ENCODE results near the gene NR4A2.

Gene NR4A2

DNA sequence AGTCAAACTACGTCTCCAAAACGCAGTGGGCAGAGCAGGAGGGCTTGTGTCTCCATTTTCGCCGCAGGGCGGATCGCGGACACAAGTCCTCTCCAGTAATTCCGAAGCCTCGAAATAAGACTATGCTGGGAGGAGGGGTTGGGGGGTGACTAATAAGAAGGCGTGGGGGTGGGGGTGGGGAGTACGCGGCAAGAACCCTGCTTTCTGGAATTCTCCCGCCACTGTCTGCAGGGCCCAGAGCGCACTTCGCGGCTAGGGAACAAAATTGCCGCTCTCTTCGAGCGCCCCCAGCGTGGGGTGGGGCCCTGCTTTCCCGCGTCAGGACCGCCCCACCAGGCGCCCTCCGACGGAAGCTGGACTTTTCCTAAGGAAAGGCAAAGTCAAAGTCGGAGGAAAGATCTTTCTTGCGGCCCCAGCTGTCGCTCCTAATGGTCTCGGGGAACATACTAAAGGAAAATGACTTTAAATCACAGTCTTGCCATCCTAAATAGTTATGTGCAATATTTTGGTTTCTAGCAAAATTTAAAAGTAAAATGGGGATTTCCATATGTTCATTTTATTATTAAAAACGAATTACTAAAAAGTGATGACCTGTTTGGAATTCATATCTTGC is 11.9 kb downstream of the NR4A2 start:
- TF ChIP-seq NFIC (IDR thresholded peaks at IDR 0.05) (no peak), EGR1 (IDR thresholded peaks at IDR 0.05) (no peak), ZBTB7A (IDR thresholded peaks at IDR 0.05; ENCODE audit: low read depth) (no peak), CEBPB (IDR thresholded peaks at IDR 0.05) (no peak), TEAD4 (IDR thresholded peaks at IDR 0.05) (no peak), CREB1 (IDR thresholded peaks at IDR 0.05; ENCODE audit: low read depth) (no peak)
- TF ChIP-seq, protein P1, sequence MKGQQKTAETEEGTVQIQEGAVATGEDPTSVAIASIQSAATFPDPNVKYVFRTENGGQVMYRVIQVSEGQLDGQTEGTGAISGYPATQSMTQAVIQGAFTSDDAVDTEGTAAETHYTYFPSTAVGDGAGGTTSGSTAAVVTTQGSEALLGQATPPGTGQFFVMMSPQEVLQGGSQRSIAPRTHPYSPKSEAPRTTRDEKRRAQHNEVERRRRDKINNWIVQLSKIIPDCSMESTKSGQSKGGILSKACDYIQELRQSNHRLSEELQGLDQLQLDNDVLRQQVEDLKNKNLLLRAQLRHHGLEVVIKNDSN (IDR thresholded peaks at IDR 0.05), result no peak

DNA sequence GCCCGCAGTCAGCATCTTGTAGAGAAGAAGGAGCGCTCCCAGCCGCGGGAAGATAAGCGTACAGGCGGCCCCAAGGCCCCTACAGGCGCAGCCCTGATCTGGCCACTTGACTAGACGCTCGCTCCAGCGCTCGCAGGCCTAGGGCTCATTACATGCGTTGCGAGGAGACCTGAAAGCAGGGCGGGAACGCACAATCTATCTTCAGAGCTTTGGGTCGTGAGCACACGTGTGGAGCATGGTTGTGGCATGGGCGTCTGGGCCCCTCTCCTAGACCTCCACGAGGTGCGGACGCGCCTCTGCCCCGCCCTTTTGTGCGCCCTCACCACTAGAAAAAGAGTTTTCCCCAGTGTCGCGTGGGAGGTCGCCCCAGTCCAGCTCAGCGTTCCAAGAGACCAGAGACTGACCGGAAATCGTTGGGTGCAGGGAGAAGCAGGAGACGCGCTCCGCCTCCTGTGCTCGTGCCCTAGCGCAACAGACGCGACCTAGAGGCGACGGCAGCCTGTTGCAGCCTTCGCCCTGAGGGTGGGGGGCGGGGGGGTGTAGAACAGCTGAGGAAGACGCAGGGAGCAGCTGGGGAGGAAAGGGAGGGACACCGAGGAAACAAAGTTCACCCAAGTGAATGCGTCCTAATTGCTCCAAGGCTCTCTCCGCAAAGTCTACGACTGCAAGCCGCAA is 12.6 kb downstream of the NR4A2 start:
- TF ChIP-seq CREB1 (IDR thresholded peaks at IDR 0.05; ENCODE audit: low read depth) (no peak), TEAD4 (IDR thresholded peaks at IDR 0.05) (no peak), ZBTB7A (IDR thresholded peaks at IDR 0.05; ENCODE audit: low read depth) (no peak)

DNA sequence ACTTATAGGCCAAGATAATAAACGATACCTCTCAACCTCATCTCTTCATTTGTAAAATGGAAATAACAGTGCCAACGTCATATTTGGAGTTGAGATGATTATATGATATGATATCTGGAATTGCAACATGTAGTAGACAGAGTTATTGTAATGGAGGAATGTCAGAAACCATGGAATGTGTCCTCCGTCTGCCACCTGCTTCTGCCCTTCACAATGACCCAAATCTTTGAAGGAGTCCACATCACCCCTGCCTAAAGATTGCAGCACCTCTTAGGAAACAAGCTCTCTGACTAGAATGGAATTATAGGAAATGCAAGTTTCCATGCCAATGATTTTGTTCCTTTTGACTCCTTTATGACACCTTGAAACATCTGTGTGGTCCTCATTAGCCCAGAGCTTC is 14.9 kb downstream of the NR4A2 start:
- TF ChIP-seq CREB1 (IDR thresholded peaks at IDR 0.05; ENCODE audit: low read depth) (no peak), RAD21 (IDR thresholded peaks at IDR 0.05; ENCODE audit: low read depth) (no peak), TEAD4 (IDR thresholded peaks at IDR 0.05) (no peak), EGR1 (IDR thresholded peaks at IDR 0.05) (no peak), TCF12 (IDR thresholded peaks at IDR 0.05; ENCODE audit: low read depth) (no peak), REST (IDR thresholded peaks at IDR 0.05; ENCODE audit: low read depth) (no peak), EP300 (IDR thresholded peaks at IDR 0.05; ENCODE audit: borderline replicate concordance) (no peak), TAF1 (IDR thresholded peaks at IDR 0.05; ENCODE audit: low read depth) (no peak)
- TF ChIP-seq, protein P1 (IDR thresholded peaks at IDR 0.05), result no peak

DNA sequence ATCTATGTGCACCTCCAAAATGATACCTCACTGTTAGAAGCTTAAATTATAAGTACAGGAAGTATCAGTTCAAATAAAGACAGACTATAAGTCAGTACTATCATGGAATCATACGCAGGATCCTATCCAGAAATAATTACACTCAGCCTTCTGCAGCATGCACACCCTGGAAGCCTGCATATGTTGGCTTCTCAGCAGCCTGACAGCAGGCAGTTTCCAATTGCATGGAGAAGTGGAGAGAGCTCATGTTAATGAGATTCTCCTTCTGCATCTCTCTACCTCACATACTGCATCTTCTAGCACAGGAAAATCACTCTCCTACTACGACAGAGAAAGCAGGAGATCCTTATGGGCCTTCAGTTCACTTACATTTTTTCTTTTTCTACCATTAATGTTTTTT is 20.5 kb downstream of the NR4A2 start:
- TF ChIP-seq RAD21 (IDR thresholded peaks at IDR 0.05; ENCODE audit: low read depth) (no peak), NFIC (IDR thresholded peaks at IDR 0.05) (no peak), CEBPB (IDR thresholded peaks at IDR 0.05) (no peak), TEAD4 (IDR thresholded peaks at IDR 0.05) (no peak), TCF12 (IDR thresholded peaks at IDR 0.05; ENCODE audit: low read depth) (no peak), EP300 (IDR thresholded peaks at IDR 0.05; ENCODE audit: borderline replicate concordance) (no peak), FOXM1 (IDR thresholded peaks at IDR 0.05; ENCODE audit: borderline replicate concordance, low read depth) (no peak), YY1 (IDR thresholded peaks at IDR 0.05; ENCODE audit: low read depth) (no peak), MAX (IDR thresholded peaks at IDR 0.05) (no peak), CREB1 (IDR thresholded peaks at IDR 0.05; ENCODE audit: low read depth) (no peak), REST (IDR thresholded peaks at IDR 0.05; ENCODE audit: low read depth) (no peak), TAF1 (IDR thresholded peaks at IDR 0.05; ENCODE audit: low read depth) (no peak), ZBTB7A (IDR thresholded peaks at IDR 0.05; ENCODE audit: low read depth) (no peak), EGR1 (IDR thresholded peaks at IDR 0.05) (no peak)
- TF ChIP-seq, protein P1 (IDR thresholded peaks at IDR 0.05), result no peak

GRCh38 chr2:156310773-156311172 is 21.7 kb downstream of the NR4A2 start:
- TF ChIP-seq RAD21 (IDR thresholded peaks at IDR 0.05; ENCODE audit: low read depth) (no peak), TAF1 (IDR thresholded peaks at IDR 0.05; ENCODE audit: low read depth) (no peak)

DNA sequence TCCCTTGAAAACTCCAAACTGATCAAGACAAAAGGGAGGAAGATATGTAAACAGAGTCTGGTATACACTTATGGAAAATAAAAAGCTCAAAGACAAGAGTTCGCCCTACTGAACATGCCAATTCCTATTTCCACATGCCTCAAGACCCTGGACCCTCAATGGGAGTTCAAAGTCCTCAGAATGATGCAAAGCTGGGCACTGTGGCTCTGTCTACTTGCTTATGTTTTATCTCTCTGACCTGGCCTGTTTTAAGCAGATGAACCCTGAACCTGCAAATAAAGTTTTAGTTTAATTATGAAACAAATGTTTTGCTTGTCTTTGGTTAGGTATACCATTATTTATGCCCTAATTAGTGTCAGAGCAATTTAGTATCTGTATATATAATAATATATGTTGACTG is 22.6 kb downstream of the NR4A2 start:
- TF ChIP-seq FOXM1 (IDR thresholded peaks at IDR 0.05; ENCODE audit: borderline replicate concordance, low read depth) (no peak), TCF12 (IDR thresholded peaks at IDR 0.05; ENCODE audit: low read depth) (no peak)

Measured in Ishikawa (cell line).